ENCODE data around the gene PDE4C. TPM values are rescaled to one million over a fixed set of nuclear protein-coding genes. Genes with fewer than 3 reads are reported as not detected.

The PDE4C gene
- total RNA-seq, 2 experiments from 2014 or later, result 1.4 TPM; not detected in 1

- BruUV-seq (replicated peaks), result no TSS peak
- Histone ChIP-seq H3K27ac (ENCODE audit: low read depth, low read length, poor library complexity, severe bottlenecking) (no peak overlapping the region), H3K9me3 (ENCODE audit: low read length) (no peaks in the 10 kb centered on the region), H3K4me1 (ENCODE audit: insufficient read depth, low read length, poor library complexity, severe bottlenecking) (peaks cover 11% of the 10 kb centered on the region), H3K79me2 (ENCODE audit: insufficient read depth, low read depth, low read length) (no peaks in the 10 kb centered on the region), H3K9me2 (ENCODE audit: insufficient read depth, low read length) (no peaks in the 10 kb centered on the region), H3K4me3 (ENCODE audit: low read depth, low read length, poor library complexity, severe bottlenecking) (no peak overlapping the region), H4K20me1 (ENCODE audit: insufficient read depth, low read length) (no peaks in the 10 kb centered on the region; the same call in 1 of the 2 replicates), H3K4me2 (ENCODE audit: low read length) (no peak overlapping the region), H3K36me3 (ENCODE audit: insufficient read depth, low read length) (no peaks in the 10 kb centered on the region), H2AFZ (ENCODE audit: low read length) (no peak overlapping the region)
- TF ChIP-seq EZH2phosphoT487 (IDR thresholded peaks at IDR 0.05; ENCODE audit: borderline replicate concordance, low read depth, low read length), result no peak
- TF ChIP-seq, protein P1, sequence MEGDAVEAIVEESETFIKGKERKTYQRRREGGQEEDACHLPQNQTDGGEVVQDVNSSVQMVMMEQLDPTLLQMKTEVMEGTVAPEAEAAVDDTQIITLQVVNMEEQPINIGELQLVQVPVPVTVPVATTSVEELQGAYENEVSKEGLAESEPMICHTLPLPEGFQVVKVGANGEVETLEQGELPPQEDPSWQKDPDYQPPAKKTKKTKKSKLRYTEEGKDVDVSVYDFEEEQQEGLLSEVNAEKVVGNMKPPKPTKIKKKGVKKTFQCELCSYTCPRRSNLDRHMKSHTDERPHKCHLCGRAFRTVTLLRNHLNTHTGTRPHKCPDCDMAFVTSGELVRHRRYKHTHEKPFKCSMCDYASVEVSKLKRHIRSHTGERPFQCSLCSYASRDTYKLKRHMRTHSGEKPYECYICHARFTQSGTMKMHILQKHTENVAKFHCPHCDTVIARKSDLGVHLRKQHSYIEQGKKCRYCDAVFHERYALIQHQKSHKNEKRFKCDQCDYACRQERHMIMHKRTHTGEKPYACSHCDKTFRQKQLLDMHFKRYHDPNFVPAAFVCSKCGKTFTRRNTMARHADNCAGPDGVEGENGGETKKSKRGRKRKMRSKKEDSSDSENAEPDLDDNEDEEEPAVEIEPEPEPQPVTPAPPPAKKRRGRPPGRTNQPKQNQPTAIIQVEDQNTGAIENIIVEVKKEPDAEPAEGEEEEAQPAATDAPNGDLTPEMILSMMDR (conservative IDR thresholded peaks at IDR 0.05; ENCODE audit: low read length), result no peak
- CTCF ChIA-PET (ENCODE audit: unreplicated experiment), result no interaction called here
- POLR2A ChIA-PET, result interaction anchor here (0.5 to 0.6 kb wide), 2 partner anchors 57 to 134 kb away, joined by 3 read pairs; no protein-coding TSS in a partner anchor
- DNase-seq (ENCODE audit: low spot score), result no peak
- intact Hi-C loops (cut with micrococcal nuclease; ENCODE audit: unreplicated experiment), result no loop called here
These were observed 40.8 kb upstream of the PDE4C start for GRCh38 chr19:18266771-18267686.

DNA sequence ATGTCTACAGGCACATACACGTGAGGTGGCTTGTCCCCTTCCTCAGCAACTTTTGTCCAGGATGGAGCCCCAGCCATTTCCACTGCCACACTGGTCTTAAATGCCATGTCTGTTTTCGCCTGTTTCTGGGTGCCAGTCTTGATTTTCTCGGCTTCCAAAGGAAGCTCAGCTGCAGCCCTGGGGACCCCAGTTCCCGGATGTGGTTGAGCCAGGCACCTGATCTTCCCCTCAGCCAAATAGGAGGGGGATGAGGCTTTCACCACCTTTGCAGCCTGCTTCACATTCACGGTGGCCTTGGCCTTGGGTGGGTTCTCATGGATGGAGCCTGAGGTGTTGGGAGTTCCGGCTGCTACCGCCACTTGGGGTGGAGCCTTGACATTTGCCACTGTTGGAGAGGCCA lies 39.3 kb upstream of the PDE4C start:
- Histone ChIP-seq H3K4me2 (ENCODE audit: low read length) (peak overlapping the region; percentile 47), H3K9me2 (ENCODE audit: insufficient read depth, low read length) (no peaks in the 10 kb centered on the region), H3K79me2 (ENCODE audit: insufficient read depth, low read depth, low read length) (no peaks in the 10 kb centered on the region), H3K27ac (ENCODE audit: low read depth, low read length, poor library complexity, severe bottlenecking) (no peak overlapping the region), H3K36me3 (ENCODE audit: insufficient read depth, low read length) (no peaks in the 10 kb centered on the region), H3K4me1 (ENCODE audit: insufficient read depth, low read length, poor library complexity, severe bottlenecking) (peaks cover 11% of the 10 kb centered on the region), H4K20me1 (ENCODE audit: insufficient read depth, low read length) (no peaks in the 10 kb centered on the region), H2AFZ (ENCODE audit: low read length) (no peak overlapping the region), H3K4me3 (ENCODE audit: low read depth, low read length, poor library complexity, severe bottlenecking) (peak overlapping the region; percentile 10), H3K9me3 (ENCODE audit: low read length) (no peaks in the 10 kb centered on the region)
- intact Hi-C loops (cut with micrococcal nuclease; ENCODE audit: unreplicated experiment), result no loop called here
- ChIA-PET CTCF (ENCODE audit: unreplicated experiment) (no interaction called here), POLR2A (no interaction called here)
- peak; percentile 55 for DNase-seq (ENCODE audit: low spot score)
- no TSS peak for BruUV-seq (replicated peaks)
- TF ChIP-seq EZH2phosphoT487 (IDR thresholded peaks at IDR 0.05; ENCODE audit: borderline replicate concordance, low read depth, low read length), result no peak
- TF ChIP-seq, protein P1 (conservative IDR thresholded peaks at IDR 0.05; ENCODE audit: low read length), result no peak
